GM19455 (cell line): Measurements from ENCODE around the gene OR52B4.
A peak's percentile ranks its signal among the peaks of the same experiment; 100 is the strongest.
"Not testable (repeated sequence)": the region's sequence is repeated elsewhere in the genome, so short reads cannot be mapped to it uniquely, and the experiment has no call there.

Experiments
- ATAC-seq: cut with Tn5 transposase; IDR thresholded peaks from one replicate; pipeline ENCODE4 v1.9.1; 2021; ENCODE audit not compliant: unreplicated experiment

Gene OR52B4

GRCh38 chr11:4368286-4368685 lies at the start of gene OR52B4:
OR52B4 (minus strand) TSS chr11:4368386; CDS start chr11:4368295, 91 bp downstream.
- no peak for ATAC-seq

- ATAC-seq = no peak
These were observed 48.6 kb upstream of the OR52B4 start for GRCh38 chr11:4416816-4417215.

- ATAC-seq = no peak
These were observed 48.1 kb upstream of the OR52B4 start for GRCh38 chr11:4416306-4416705.

GRCh38 chr11:4406206-4406605 lies 38.0 kb upstream of the OR52B4 start:
- ATAC-seq = not testable (repeated sequence)

- peak; percentile 13 for ATAC-seq
These were observed 25.7 kb upstream of the OR52B4 start for GRCh38 chr11:4393858-4394223.

GRCh38 chr11:4393209-4393857 lies 25.1 kb upstream of the OR52B4 start, which contains the start of gene TRIM21:
TRIM21 (minus strand) TSS chr11:4393702; CDS start chr11:4390409, 3,293 bp downstream.
- peak; percentile 100 for ATAC-seq

GRCh38 chr11:4388221-4388620 lies 20.0 kb upstream of the OR52B4 start:
- ATAC-seq = no peak

GRCh38 chr11:4385978-4386740 lies 18.0 kb upstream of the OR52B4 start:
- no peak for ATAC-seq

GRCh38 chr11:4381901-4382300 lies 13.7 kb upstream of the OR52B4 start:
- ATAC-seq = no peak

GRCh38 chr11:4375431-4376140 lies 7.4 kb upstream of the OR52B4 start:
- ATAC-seq = no peak

GRCh38 chr11:4370166-4370565 lies 2.0 kb upstream of the OR52B4 start:
- ATAC-seq = no peak

GRCh38 chr11:4348142-4348541 lies 20.0 kb downstream of the OR52B4 start:
- not testable (repeated sequence) for ATAC-seq

- not testable (repeated sequence) for ATAC-seq
These were observed 22.8 kb downstream of the OR52B4 start for GRCh38 chr11:4345366-4345765.

- not testable (repeated sequence) for ATAC-seq
These were observed 33.8 kb downstream of the OR52B4 start for GRCh38 chr11:4334356-4334755.
